GM12874 (cell line): ENCODE data around the gene TPI1.

Experiments
- CTCF ChIP-seq: IDR thresholded peaks from 2 replicates; pipeline ENCODE4 v1.5.1; 2011; ENCODE audit warnings: low read depth, mild to moderate bottlenecking, control low read depth, low read length, moderate library complexity; ENCODE audit not compliant: insufficient read depth

TPI1 gene

GRCh38 chr12:6836851-6837250 lies 30.5 kb upstream of the TPI1 start:
- TF ChIP-seq CTCF, result no peak

GRCh38 chr12:6837370-6838060 lies 29.8 kb upstream of the TPI1 start:
- no peak for TF ChIP-seq CTCF

GRCh38 chr12:6838854-6839253 lies 28.5 kb upstream of the TPI1 start:
- TF ChIP-seq CTCF, result no peak

GRCh38 chr12:6839482-6840201 lies 27.7 kb upstream of the TPI1 start:
- no peak for TF ChIP-seq CTCF

GRCh38 chr12:6840330-6840729 lies 27.0 kb upstream of the TPI1 start:
- TF ChIP-seq CTCF, result no peak

- no peak for TF ChIP-seq CTCF
These were observed 26.4 kb upstream of the TPI1 start, which contains the start of gene GNB3 for GRCh38 chr12:6840761-6841515. GNB3 (plus strand) TSS chr12:6840925; CDS start chr12:6841288, 363 bp downstream.

GRCh38 chr12:6842075-6842474 lies 25.3 kb upstream of the TPI1 start:
- no peak for TF ChIP-seq CTCF
